HEK293T (cell line): ENCODE measurements around the gene KIF26B.

ENCODE experiments used
- BHLHE40 ChIP-seq: fragments of 450-650 bp; IDR thresholded peaks from 2 replicates; pipeline ENCODE4 v1.6.1; 2016; ENCODE audit warnings: mild to moderate bottlenecking, moderate library complexity, borderline replicate concordance
- FOXK2 ChIP-seq: fragments of 450-650 bp; IDR thresholded peaks from 2 replicates; pipeline ENCODE4 v1.6.1; 2016; ENCODE audit warnings: mild to moderate bottlenecking
- FOXM1 ChIP-seq: fragments of 450-650 bp; IDR thresholded peaks from 2 replicates; pipeline ENCODE4 v1.6.1; 2017; ENCODE audit warnings: mild to moderate bottlenecking, borderline replicate concordance
- HDGF ChIP-seq: fragments of 450-650 bp; IDR thresholded peaks from 2 replicates; pipeline ENCODE4 v1.6.1; 2017; ENCODE audit warnings: antibody characterized with exemption, borderline replicate concordance
- TARDBP ChIP-seq: fragments of 450-650 bp; IDR thresholded peaks from 2 replicates; pipeline ENCODE4 v1.6.1; 2016

DNA sequence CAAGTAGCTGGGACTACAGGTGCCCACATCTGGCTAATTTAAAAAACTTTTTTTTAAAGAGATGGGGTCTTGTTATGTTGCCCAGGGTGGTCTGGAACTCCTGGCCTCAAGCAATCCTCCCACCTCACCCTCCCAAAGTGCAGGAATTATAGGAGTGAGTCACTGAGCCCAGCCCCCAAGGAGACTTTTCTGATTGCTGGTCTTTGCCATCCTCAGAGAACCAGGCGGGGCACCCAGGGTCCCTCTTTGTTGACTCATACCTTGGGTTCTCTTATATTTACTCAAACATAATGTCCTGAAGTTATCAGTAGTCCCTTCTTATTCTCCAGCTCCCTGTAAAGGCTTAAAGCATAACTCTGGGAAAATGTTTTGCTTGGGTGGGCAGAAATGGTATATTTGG, 51.1 kb downstream of the KIF26B start:
- TF ChIP-seq FOXM1: no peak
- TF ChIP-seq BHLHE40: no peak
- no peak for TF ChIP-seq FOXK2
- no peak for TF ChIP-seq TARDBP
- no peak for TF ChIP-seq HDGF
